Measurements from ENCODE around the gene PTPRG.

The PTPRG gene

GRCh38 chr3:61627768-61628185 is 66.4 kb downstream of the PTPRG start:
- Histone ChIP-seq H3K27me3 (ENCODE audit: low read depth, low read length) (no peaks in the 10 kb centered on the region), H3K9ac (ENCODE audit: low read length) (no peak overlapping the region), H3K36me3 (replicated peaks; ENCODE audit: low read depth, low read length) (peaks cover 10% of the 10 kb centered on the region), H3K4me3 (ENCODE audit: low read length) (no peak overlapping the region), H3K79me2 (ENCODE audit: low read length) (no peaks in the 10 kb centered on the region), H2AFZ (ENCODE audit: low read depth, low read length) (no peak overlapping the region), H3K27ac (ENCODE audit: low read length) (no peak overlapping the region), H4K20me1 (ENCODE audit: insufficient read depth, low read length) (peaks cover 9% of the 10 kb centered on the region; the same call in 1 of the 2 replicates), H3K4me2 (ENCODE audit: low read length) (no peak overlapping the region), H3K4me1 (ENCODE audit: low read length) (peaks cover 18% of the 10 kb centered on the region), H3K9me3 (ENCODE audit: insufficient read depth, low read length) (no peaks in the 10 kb centered on the region)
- no peak for TF ChIP-seq EZH2phosphoT487 (IDR thresholded peaks at IDR 0.05; ENCODE audit: low read depth)
- TF ChIP-seq, protein P1, sequence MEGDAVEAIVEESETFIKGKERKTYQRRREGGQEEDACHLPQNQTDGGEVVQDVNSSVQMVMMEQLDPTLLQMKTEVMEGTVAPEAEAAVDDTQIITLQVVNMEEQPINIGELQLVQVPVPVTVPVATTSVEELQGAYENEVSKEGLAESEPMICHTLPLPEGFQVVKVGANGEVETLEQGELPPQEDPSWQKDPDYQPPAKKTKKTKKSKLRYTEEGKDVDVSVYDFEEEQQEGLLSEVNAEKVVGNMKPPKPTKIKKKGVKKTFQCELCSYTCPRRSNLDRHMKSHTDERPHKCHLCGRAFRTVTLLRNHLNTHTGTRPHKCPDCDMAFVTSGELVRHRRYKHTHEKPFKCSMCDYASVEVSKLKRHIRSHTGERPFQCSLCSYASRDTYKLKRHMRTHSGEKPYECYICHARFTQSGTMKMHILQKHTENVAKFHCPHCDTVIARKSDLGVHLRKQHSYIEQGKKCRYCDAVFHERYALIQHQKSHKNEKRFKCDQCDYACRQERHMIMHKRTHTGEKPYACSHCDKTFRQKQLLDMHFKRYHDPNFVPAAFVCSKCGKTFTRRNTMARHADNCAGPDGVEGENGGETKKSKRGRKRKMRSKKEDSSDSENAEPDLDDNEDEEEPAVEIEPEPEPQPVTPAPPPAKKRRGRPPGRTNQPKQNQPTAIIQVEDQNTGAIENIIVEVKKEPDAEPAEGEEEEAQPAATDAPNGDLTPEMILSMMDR (IDR thresholded peaks at IDR 0.05; ENCODE audit: low read depth, low read length) = no peak

DNA sequence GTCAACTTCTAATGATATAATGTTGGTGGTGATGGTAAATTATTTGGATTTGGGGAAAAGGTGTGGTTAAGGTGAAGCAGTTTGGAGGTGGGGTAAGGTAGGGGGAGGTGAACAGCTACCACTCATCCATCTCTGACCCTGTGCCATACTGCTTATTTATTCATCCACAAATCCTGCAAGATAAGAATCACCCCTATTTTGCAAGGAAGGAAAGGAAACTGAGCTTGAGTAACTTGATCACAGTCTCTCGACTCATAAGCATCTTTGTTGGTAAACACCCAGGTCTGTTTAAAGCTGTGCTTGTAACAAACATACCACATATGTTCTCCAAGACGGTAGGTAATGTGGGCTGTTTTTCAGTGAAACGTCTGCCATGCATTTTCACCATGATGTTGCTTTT is 67.3 kb downstream of the PTPRG start:
- Histone ChIP-seq H3K9ac (ENCODE audit: low read length) (no peak overlapping the region), H3K4me1 (ENCODE audit: low read length) (peaks cover 18% of the 10 kb centered on the region), H3K4me3 (ENCODE audit: low read length) (no peak overlapping the region), H2AFZ (ENCODE audit: low read depth, low read length) (no peak overlapping the region), H3K79me2 (ENCODE audit: low read length) (no peaks in the 10 kb centered on the region), H3K27me3 (ENCODE audit: low read depth, low read length) (no peaks in the 10 kb centered on the region; the same call in 1 of the 2 replicates), H3K9me3 (ENCODE audit: insufficient read depth, low read length) (no peaks in the 10 kb centered on the region), H3K27ac (ENCODE audit: low read length) (no peak overlapping the region), H3K4me2 (ENCODE audit: low read length) (no peak overlapping the region), H3K36me3 (replicated peaks; ENCODE audit: low read depth, low read length) (peaks cover 13% of the 10 kb centered on the region), H4K20me1 (ENCODE audit: insufficient read depth, low read length) (peaks cover 13% of the 10 kb centered on the region; the same call in 1 of the 2 replicates)
- TF ChIP-seq, protein P1 (IDR thresholded peaks at IDR 0.05; ENCODE audit: low read depth, low read length) = no peak
- no peak for TF ChIP-seq EZH2phosphoT487 (IDR thresholded peaks at IDR 0.05; ENCODE audit: low read depth)

DNA sequence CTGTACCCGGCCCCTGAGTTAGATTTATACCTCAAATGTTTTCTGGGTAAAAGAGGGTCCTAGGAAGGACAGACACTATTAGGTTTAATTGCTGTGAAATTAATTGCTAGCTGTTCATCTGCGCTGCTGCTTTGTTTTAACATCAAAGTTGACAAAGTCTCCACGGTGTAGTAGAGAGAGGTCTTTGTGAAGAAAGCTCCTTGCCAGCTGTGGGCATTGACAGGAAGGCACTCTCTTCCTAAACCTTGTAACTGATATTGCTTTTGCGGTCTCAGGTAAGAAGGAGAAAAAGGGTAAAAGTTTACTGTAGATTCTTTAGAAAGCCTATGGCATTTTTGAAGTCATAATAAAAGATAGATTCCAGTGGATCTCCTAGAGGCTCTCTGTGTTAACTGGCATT is 68.1 kb downstream of the PTPRG start:
- no peaks in the 10 kb centered on the region; the same call in 1 of the 2 replicates for H3K27me3 ChIP-seq (ENCODE audit: low read depth, low read length)
- no peak overlapping the region for H2AFZ ChIP-seq (ENCODE audit: low read depth, low read length)
- H3K4me2 ChIP-seq (ENCODE audit: low read length) = no peak overlapping the region
- H3K4me1 ChIP-seq (ENCODE audit: low read length) = peaks cover 18% of the 10 kb centered on the region
- H3K36me3 ChIP-seq (replicated peaks; ENCODE audit: low read depth, low read length) = peaks cover 6% of the 10 kb centered on the region
- no peak overlapping the region for H3K4me3 ChIP-seq (ENCODE audit: low read length)
- no peak overlapping the region for H3K9ac ChIP-seq (ENCODE audit: low read length)
- no peak for TF ChIP-seq EZH2phosphoT487 (IDR thresholded peaks at IDR 0.05; ENCODE audit: low read depth)
- TF ChIP-seq, protein P1 (IDR thresholded peaks at IDR 0.05; ENCODE audit: low read depth, low read length) = no peak
- no peaks in the 10 kb centered on the region for H3K9me3 ChIP-seq (ENCODE audit: insufficient read depth, low read length)
- no peaks in the 10 kb centered on the region; the same call in 1 of the 2 replicates for H3K79me2 ChIP-seq (ENCODE audit: low read length)
- H4K20me1 ChIP-seq (ENCODE audit: insufficient read depth, low read length) = peaks cover 13% of the 10 kb centered on the region; the same call in 1 of the 2 replicates
- H3K27ac ChIP-seq (ENCODE audit: low read length) = no peak overlapping the region

DNA sequence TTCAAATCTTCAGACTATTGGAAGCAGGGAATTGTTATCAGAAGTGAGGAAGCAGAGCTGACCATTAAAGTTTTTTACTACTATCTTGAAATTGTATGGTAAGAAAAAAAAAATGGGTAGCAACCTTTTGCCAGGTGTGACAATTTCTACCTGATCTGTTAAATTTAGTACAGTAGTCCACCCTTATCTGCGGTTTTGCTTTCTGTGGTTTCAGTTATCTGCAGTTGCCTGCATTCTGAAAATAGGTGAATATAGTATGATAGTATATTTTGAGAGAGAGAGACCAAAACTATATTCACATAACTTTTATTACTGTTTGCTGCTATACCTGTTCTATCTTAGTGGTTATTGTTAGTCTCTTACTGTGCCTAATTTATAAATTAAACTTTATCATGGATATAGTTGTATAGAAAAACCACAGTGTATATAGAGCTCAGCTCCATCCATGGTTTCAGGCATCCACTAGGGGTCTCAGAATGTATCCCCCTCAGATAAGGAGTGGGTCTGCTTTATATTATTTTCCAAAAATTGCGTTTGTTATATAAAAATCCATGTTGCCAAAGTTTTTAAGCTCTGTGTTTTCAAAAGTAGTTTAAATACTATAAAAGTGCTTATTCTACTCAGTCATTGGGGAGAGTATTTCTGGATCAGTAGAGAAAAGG is 69.9 kb downstream of the PTPRG start:
- TF ChIP-seq EZH2phosphoT487 (IDR thresholded peaks at IDR 0.05; ENCODE audit: low read depth) = no peak
- TF ChIP-seq, protein P1 (IDR thresholded peaks at IDR 0.05; ENCODE audit: low read depth, low read length) = peak; percentile 18
- Histone ChIP-seq H4K20me1 (ENCODE audit: insufficient read depth, low read length) (peaks cover 9% of the 10 kb centered on the region; the same call in 1 of the 2 replicates), H3K9ac (ENCODE audit: low read length) (no peak overlapping the region), H3K36me3 (replicated peaks; ENCODE audit: low read depth, low read length) (peaks cover 6% of the 10 kb centered on the region), H3K4me1 (ENCODE audit: low read length) (peaks cover 33% of the 10 kb centered on the region), H3K4me2 (ENCODE audit: low read length) (no peak overlapping the region), H3K27ac (ENCODE audit: low read length) (no peak overlapping the region), H3K4me3 (ENCODE audit: low read length) (no peak overlapping the region), H2AFZ (ENCODE audit: low read depth, low read length) (no peak overlapping the region), H3K27me3 (ENCODE audit: low read depth, low read length) (no peaks in the 10 kb centered on the region; the same call in 1 of the 2 replicates), H3K79me2 (ENCODE audit: low read length) (peaks cover 1% of the 10 kb centered on the region; the same call in 1 of the 2 replicates), H3K9me3 (ENCODE audit: insufficient read depth, low read length) (no peaks in the 10 kb centered on the region)

Measured in OCI-LY3 (cell line).